HG03097 (cell line): ENCODE measurements around the gene BIRC2.
"Not testable (repeated sequence)": the region's sequence is repeated elsewhere in the genome, so short reads cannot be mapped to it uniquely, and the experiment has no call there.

Experiments used
- ATAC-seq: cut with Tn5 transposase; IDR thresholded peaks from one replicate; pipeline ENCODE4 v1.9.1; 2021; ENCODE audit not compliant: unreplicated experiment, low FRiP score

The BIRC2 gene

GRCh38 chr11:102374633-102375424, 27.8 kb downstream of the BIRC2 start:
- ATAC-seq: not testable (repeated sequence)

DNA sequence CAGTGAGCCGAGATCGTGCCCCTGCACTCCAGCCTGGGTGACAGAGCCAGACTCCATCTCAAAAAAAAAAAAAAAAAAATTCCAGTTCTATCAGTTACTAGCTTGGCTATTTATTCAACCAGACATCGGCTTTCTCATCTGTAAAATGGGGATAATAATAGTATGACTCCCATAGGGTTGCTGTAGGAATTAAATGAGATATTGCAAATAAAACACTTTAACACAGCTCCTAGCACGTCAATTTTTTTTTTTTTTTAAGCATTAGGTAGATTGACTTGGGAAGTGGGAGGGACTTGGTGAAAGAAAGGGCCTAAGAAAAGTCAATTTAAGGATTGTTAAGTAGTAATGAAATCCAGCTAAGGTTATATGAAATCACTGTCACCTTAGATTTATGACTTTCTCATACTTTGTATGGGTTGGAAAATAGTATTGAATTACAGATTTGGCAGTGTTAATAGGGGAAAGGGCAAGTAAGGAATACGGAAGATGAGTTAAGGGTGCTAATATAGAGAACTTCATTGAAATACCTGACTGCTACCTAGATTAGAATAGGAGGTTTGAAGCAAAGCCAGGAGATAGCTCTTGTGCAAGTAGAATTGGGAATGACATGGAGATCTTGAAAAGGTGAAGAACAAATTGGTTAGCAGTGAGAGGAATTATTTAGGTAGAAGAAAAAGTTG, 28.8 kb downstream of the BIRC2 start:
- ATAC-seq: no peak

GRCh38 chr11:102377891-102378290, 30.9 kb downstream of the BIRC2 start:
- ATAC-seq: no peak

DNA sequence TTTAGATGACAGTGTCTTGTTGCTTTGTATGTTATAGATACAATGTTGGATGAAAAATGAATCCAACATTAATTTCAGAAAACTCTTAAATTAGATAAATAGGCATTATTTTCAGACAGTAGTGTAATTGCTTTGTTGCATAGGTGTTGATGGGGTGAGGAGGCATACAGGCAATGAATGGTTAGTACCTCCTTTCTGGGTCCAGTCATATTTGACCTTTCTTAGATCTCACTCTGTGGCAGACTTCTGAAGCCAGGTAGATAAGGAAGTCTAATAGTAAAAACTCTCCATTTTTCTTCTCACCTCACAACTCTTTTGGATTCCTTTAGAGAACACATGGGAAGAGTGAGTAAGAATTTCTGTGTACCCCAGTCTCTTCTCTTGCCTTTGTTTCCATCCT, 31.8 kb downstream of the BIRC2 start:
- no peak for ATAC-seq

DNA sequence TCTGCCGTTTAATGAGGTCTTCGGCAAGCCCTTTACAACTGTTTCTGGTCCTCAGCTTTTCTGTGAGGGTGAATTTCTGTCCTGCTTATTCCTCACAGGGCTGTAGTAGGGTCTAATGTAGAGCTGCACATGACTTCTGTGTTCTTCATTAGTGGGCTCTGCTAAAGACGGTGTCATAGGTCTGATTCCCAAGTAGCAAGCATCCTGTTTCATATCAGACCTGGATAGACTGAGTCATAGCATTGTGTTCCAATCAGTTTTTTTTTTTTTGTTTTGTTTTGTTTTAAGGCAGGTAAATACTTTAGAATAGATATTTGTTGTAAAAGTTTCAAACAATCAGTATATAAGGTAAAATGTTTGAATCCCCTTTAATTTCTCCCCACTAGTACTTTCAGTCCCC, 35.4 kb downstream of the BIRC2 start:
- ATAC-seq: no peak

GRCh38 chr11:102383839-102384238, 36.8 kb downstream of the BIRC2 start:
- no peak for ATAC-seq

DNA sequence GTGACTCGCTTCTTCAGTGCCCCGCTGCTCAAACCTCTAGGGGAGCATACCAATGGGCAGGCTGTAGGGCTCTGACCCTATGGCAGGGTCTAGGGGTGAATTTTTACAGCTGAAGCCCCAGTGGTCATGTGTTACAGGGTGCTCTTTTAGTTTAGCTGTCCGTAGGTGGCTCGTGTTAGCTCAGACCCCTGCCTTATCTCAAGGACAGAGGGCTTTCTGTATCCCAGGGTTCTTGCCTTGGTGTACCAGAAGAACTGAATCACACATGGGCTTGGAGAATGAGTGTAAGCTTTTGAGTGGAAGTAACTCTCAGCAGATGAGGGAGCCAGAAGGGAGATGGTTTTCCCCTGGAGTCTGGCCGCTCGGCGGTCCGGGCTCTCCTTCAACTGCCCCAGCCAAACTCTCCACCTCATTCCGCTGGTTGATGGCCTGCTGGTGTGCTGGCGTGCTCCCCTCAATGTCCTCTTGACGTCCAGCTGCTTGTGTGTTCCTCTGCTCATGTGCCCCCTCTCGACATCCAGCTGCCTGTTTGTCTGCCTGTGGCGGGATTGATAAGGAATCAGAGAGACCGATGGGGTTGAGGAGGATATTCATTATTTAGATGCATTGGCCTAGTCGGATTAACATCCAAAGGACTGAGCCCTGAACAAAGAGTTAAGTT, 37.5 kb downstream of the BIRC2 start:
- ATAC-seq: no peak

DNA sequence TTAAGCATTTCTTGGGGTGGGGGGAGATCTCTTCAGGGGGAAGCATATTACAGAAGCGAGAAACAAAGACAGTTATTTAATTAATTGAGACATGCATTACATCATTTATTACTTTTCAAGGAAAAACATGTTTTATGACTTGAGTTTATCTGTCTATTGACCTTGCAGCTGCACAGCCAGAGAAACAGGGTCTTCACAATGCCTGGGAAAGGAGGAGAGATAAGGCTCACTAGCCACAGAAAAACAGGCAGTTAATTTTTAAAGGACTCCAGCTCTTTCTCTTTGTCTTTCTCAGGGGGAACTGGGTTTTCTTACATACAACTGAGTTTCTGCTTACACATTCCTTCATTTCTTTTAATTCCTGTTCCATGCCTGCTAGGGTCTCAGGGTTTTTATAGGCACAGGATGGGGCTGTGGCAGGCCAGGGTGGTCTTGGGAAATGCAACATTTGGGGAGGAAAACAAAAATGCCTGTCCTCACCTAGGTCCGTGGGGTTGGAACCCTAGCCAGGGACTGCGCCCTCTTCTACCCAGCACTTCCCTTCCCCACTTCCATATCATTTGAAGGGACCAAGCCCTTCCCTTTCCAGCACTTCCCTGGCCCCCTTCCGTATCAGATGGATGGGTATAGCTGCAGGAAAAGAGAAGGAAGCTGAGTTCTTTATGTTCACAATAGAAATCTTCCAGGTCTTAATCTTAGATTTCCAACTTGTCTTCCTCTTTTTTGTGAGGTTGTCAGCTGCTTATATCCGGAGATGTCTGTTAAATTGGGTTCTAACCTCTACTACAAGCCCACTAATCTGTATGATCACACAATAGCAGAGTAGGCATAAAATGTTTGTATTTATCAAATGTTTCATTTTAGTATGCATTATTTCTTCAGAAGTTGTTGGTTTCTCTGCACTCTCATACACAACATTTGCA, 38.3 kb downstream of the BIRC2 start:
- ATAC-seq: no peak

DNA sequence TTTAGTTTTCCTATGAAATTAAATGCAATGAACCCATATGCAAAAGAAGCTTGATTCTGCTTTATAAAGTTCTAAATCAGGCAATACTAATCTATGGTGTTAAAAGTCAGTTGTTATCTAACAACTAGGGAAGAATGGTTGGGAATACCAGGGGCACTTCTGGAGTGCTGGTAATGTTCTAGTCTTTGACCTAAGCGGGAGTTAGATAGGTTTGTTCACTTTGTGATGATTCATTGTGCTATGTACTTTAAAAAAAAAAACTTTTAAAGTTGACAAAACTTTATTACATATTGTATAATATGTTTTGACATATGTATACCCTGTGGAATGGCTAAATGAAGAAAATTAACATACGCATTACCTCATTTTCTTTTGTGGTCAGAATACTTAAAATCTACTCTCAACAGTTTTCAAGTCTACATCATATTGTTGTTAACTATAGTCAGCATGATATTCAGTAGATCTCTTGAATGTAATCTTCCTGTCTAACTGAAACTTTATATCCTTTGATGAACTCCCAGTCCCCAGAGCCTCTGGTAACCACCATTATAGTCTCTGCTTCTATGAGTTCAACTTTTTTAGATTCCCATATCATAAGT, 39.2 kb downstream of the BIRC2 start:
- ATAC-seq: no peak

- ATAC-seq: no peak
Measured at GRCh38 chr11:102387043-102387781, 40.2 kb downstream of the BIRC2 start.

GRCh38 chr11:102389253-102389652, 42.2 kb downstream of the BIRC2 start:
- no peak for ATAC-seq

- peak; percentile 80 for ATAC-seq
Measured at GRCh38 chr11:102390667-102391465, 43.9 kb downstream of the BIRC2 start.

- ATAC-seq: no peak
Measured at GRCh38 chr11:102391549-102392237, 44.7 kb downstream of the BIRC2 start.

DNA sequence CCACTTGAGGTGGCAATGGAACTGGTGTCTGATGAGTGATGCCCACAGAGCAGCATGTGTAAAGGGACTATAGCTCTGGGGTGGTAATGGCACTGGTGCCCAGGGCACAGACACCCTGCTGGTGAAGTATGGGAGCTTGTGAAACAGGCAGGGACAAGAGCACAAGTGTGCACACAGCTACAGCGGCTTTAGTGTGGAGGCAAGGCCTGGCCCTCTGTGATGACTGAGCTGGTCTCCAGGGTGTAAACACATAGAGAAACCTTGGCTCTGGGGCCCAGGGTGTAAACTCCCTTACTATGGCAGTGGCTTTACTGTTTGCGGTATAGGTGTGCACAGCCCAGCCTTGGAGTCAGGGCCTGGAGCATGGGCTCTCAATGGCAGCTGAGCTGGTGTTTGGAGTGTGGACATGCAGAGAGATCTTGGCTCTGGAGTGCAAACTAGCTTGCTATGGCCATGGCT, 46.3 kb downstream of the BIRC2 start:
- ATAC-seq: no peak

GRCh38 chr11:102395720-102396393, 48.8 kb downstream of the BIRC2 start:
- ATAC-seq: no peak

DNA sequence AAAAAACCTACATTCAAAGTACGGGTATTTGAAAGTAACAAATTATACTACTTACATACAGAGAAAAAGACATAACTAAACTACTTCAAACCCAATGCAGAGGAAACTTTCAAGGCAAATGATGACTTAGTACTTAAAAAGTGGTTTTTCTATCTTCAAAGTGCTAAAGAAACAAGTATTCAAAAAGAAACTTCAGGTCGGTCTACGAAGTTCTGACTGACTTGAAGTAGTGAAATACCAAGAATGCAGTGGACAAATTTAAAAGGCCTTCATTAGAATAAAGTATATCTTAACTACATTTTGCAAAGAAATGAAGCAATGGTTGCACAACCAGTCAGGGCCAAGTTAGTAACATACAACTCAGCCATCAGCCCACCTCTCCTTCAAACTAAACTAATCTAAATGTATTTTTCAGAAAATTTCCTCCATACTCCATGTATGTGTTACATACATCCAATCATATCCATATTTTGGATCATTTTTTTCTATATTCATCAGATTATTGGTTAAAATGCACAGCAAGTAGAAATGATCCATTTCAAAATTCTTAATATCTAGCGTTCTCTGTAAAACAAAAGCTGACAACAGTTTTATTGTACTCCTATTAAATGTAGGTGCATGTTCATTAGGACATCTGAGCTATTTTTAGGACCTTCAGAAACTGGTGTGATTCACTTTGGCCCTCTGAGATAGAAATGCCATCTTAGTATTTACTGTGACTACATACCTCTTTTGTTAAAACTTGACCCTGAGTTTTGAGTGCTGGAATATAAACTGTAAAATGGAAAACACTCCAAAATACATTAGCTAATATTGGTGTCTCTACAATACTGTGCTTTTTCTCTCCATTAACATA, 49.9 kb downstream of the BIRC2 start:
- ATAC-seq: no peak

GRCh38 chr11:102398297-102398696, 51.3 kb downstream of the BIRC2 start:
- ATAC-seq: no peak
